ENCODE results near the gene HFE.

HFE gene

DNA sequence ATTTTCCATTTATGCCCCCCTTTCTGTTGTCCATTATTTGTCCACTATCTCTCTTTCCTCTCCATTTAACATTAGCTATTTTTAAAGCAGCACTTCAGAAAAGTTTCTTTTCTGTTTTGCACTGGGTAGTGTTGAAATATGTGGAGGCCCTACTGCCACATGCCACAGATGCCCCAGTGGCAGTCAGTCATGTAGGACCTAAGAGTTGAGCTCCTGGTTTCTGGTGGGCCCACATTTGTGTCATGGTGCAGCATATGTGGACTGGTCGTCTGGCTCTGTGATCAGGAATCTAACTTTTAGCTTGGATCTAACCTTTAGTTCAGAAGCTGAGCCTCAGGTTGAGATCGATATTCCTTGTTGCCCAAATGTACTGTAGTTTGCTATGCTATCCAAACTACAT is 54.8 kb downstream of the HFE start:
- in situ Hi-C loops (cut with MboI; ENCODE audit: low sequenced_read_pairs): no loop called here
- H3K27me3 ChIP-seq (ENCODE audit: low read depth): no peaks in the 10 kb centered on the region
- no peak overlapping the region for H3K4me3 ChIP-seq
- H3K36me3 ChIP-seq (replicated peaks): no peaks in the 10 kb centered on the region
- no peaks in the 10 kb centered on the region for H3K9me3 ChIP-seq
- DNase-seq (ENCODE audit: low spot score in 2 of 2): no peak
- H3K4me1 ChIP-seq: no peaks in the 10 kb centered on the region
